Spleen (tissue), 13 donors: ENCODE results near the gene LTBP2. TPM values are rescaled to one million over a fixed set of nuclear protein-coding genes. Genes with fewer than 3 reads are reported as not detected.

Experiments used
- DNase-seq: peaks from one replicate; pipeline ENCODE4 v3.0.0-alpha.2; 2020
- H3K27ac ChIP-seq, 8 donors: fragments of 200-600 bp; sonication (generic) in 7 of 8; 1 replicate in 4 of 8; 2 replicates in 4 of 8; pipeline versions ENCODE4 v1.5.0 to v1.8.0; 2016 to 2021; ENCODE audit warnings: inconsistent platforms in 4 of 8, mild to moderate bottlenecking in 4 of 8, moderate library complexity in 1 of 8
- H3K27me3 ChIP-seq, 7 donors: fragments of 200-600 bp; sonication (generic) in 6 of 7; replicated peaks in 1 of 7; 1 replicate in 4 of 7; 2 replicates in 3 of 7; pipeline versions ENCODE4 v1.5.0 to v1.8.0; 2016 to 2021; ENCODE audit warnings: inconsistent platforms in 3 of 7, mild to moderate bottlenecking in 1 of 7
- H3K36me3 ChIP-seq, 6 donors: fragments of 200-600 bp; sonication (generic) in 5 of 6; 1 replicate in 4 of 6; 2 replicates in 2 of 6; pipeline versions ENCODE4 v1.5.0 to v1.8.0; 2016 to 2021; ENCODE audit warnings: inconsistent platforms in 2 of 6
- H3K4me1 ChIP-seq, 6 donors: fragments of 200-600 bp; sonication (generic) in 5 of 6; 1 replicate in 3 of 6; 2 replicates in 3 of 6; pipeline versions ENCODE4 v1.5.0 to v1.8.0; 2016 to 2021; ENCODE audit warnings: inconsistent platforms in 3 of 6
- H3K4me3 ChIP-seq, 8 donors: fragments of 200-600 bp; sonication (generic) in 7 of 8; 1 replicate in 4 of 8; 2 replicates in 4 of 8; pipeline versions ENCODE4 v1.5.0 to v1.8.0; 2016 to 2021; ENCODE audit warnings: inconsistent platforms in 4 of 8, mild to moderate bottlenecking in 4 of 8, moderate library complexity in 2 of 8
- H3K9me3 ChIP-seq, 8 donors: fragments of 200-600 bp; sonication (generic) in 7 of 8; 1 replicate in 4 of 8; 2 replicates in 4 of 8; pipeline versions ENCODE4 v1.5.0 to v1.8.0; 2016 to 2021; ENCODE audit warnings: inconsistent platforms in 4 of 8
- CTCF ChIP-seq, 11 experiments: fragments of 200-600 bp in 7 of 11; fragments of 450-650 bp in 4 of 11; sonication (generic) in 4 of 11; IDR thresholded peaks in 8 of 11; conservative IDR thresholded peaks in 3 of 11; 1 replicate in 7 of 11; 2 replicates in 4 of 11; pipeline versions ENCODE4 v1.4.0 to v1.8.0; 2016 to 2021; ENCODE audit warnings: antibody characterized with exemption in 11 of 11, inconsistent platforms in 4 of 11, mild to moderate bottlenecking in 1 of 11
- POLR2A ChIP-seq, 3 donors: fragments of 450-650 bp; IDR thresholded peaks; one replicate each; pipeline ENCODE4 v1.5.1; 2017; ENCODE audit warnings: antibody characterized with exemption in 3 of 3, mild to moderate bottlenecking in 1 of 3
- POLR2AphosphoS5 ChIP-seq, 3 donors: sonication (generic); formaldehyde crosslinking; IDR thresholded peaks; one replicate each; pipeline ENCODE4 v1.5.1; 2017; ENCODE audit warnings: antibody characterized with exemption in 3 of 3
- WGBS, 5 donors: extraction: QIAGEN DNeasy Blood & Tissue Kit in 3 of 5; methylation state at CpG; one replicate each; pipeline versions ENCODE4 v1.1.5 to v1.1.7; 2013 to 2018; 5-methylcytosine and 5-hydroxymethylcytosine counted together
- intact Hi-C: fragments of 100-400 bp; cut with DNase I; formaldehyde crosslinking; loops from one replicate; pipeline ENCODE4 v1.15.0; 2023; ENCODE audit warnings: low total_unique reads
- long read RNA-seq, 2 donors: transcript quantifications; one replicate each; lab custom pipeline, GENCODE V29; 2026
- polyA plus RNA-seq, 3 donors: library from polyadenylated mRNA; stranded (reverse); fragments of 200-250 nt; gene quantifications; one replicate each; pipeline ENCODE4 v1.2.1, GENCODE V29; 2013
- total RNA-seq, 7 donors: library from RNA; depleted of rRNA in 3 of 7; stranded (reverse); fragments of >200 nt in 3 of 7; fragmentation: NEBNext Ultra II Directional in 4 of 7; extraction: Animal tissue kit (Norgen Biotek cat#: 25700) in 4 of 7; gene quantifications; one replicate each; pipeline versions ENCODE4 v1.1.0 to v1.2.1, GENCODE V29; 2016 to 2021
- donor health status: healthy with polysubstance abuse.
- donor health status: DM: no; HTN: no; CAD: no; lungs with moderate emphysema.
- donor health status: DM: no; HTN: no; CAD: no.
- donor health status: Bipolar disorder and iron deficiency.
- donor health status: healthy.
- donor health status: DM: no; HTN: no; CAD: no.
- donor health status: DM: yes; HTN: yes; CAD: no.

The LTBP2 gene
- total RNA-seq: 10 to 100 TPM in 1 of 7 donors, 1 to 10 TPM in 6; 4.3 to 10.7 (median 6.3) TPM
- 1 to 10 TPM; 3.4 to 6.7 (median 4.2) TPM for polyA plus RNA-seq
- long read RNA-seq, donor 1: 0 reads
- long read RNA-seq, donor 2: 0 reads

GRCh38 chr14:74611650-74612349 is at the start of gene LTBP2:
TSS of gene LTBP2 (minus strand) at chr14:74612237. CDS start at chr14:74611944, 293 bp downstream.
- whole genome bisulfite sequencing, 5 donors: 1 to 3% (median 2%) methylated on average over 37 to 70 of the region's 70 CpGs
- H3K4me1 ChIP-seq: peaks cover 13 to 71% (median 46%) of the 10 kb centered on the region in 6 donors
- no peak for TF ChIP-seq POLR2A (IDR thresholded peaks at IDR 0.05)
- no peak for TF ChIP-seq CTCF (IDR thresholded peaks at IDR 0.05 in 8 of 11, conservative IDR thresholded peaks at IDR 0.05 in 3 of 11)
- no peak for TF ChIP-seq POLR2AphosphoS5 (IDR thresholded peaks at IDR 0.05)
- intact Hi-C loops: loop anchor here (5.0 to 10.0 kb wide), 2 partner anchors 109 to 193 kb away; no protein-coding TSS in a partner anchor
- H3K9me3 ChIP-seq: no peaks in the 10 kb centered on the region
- H3K36me3 ChIP-seq: no peaks in the 10 kb centered on the region
- H3K27ac ChIP-seq: peak within 1 kb of the TSS in 3 of 8 donors; percentile 55 to 74 (median 57)
- peak within 1 kb of the TSS; percentile 66 to 96 (median 80) for H3K4me3 ChIP-seq
- peak; percentile 86 for DNase-seq
- peaks cover 0 to 40% (median 18%) of the 10 kb centered on the region in 7 donors for H3K27me3 ChIP-seq

- Histone ChIP-seq H3K4me3 (no peak overlapping the region), H3K4me1 (peaks cover 0 to 8% (median 0%) of the 10 kb centered on the region in 6 donors), H3K36me3 (peaks cover 4 to 97% (median 51%) of the 10 kb centered on the region in 6 donors)
These were observed 48.8 kb upstream of the LTBP2 start for GRCh38 chr14:74660863-74661262.

GRCh38 chr14:74660167-74660566 is 48.1 kb upstream of the LTBP2 start:
- DNase-seq: no peak
- 72 to 97% (median 82%) methylated on average over 3 of the region's 3 CpGs for WGBS, 5 donors
- peaks cover 0 to 10% (median 3%) of the 10 kb centered on the region in 6 donors for H3K4me1 ChIP-seq
- peaks cover 4 to 97% (median 49%) of the 10 kb centered on the region in 6 donors for H3K36me3 ChIP-seq
- no peak overlapping the region for H3K27ac ChIP-seq
- intact Hi-C loops: no loop called here
- H3K27me3 ChIP-seq: no peaks in the 10 kb centered on the region
- H3K9me3 ChIP-seq: no peaks in the 10 kb centered on the region
- H3K4me3 ChIP-seq: no peak overlapping the region
- TF ChIP-seq POLR2AphosphoS5 (IDR thresholded peaks at IDR 0.05) (no peak), POLR2A (IDR thresholded peaks at IDR 0.05) (no peak), CTCF (IDR thresholded peaks at IDR 0.05 in 8 of 11, conservative IDR thresholded peaks at IDR 0.05 in 3 of 11) (no peak)

More at GRCh38 chr14:74660863-74661262, 48.8 kb upstream of the LTBP2 start:
- DNase-seq: no peak
- TF ChIP-seq POLR2AphosphoS5 (IDR thresholded peaks at IDR 0.05) (no peak), POLR2A (IDR thresholded peaks at IDR 0.05) (no peak), CTCF (IDR thresholded peaks at IDR 0.05 in 8 of 11, conservative IDR thresholded peaks at IDR 0.05 in 3 of 11) (no peak)
- Histone ChIP-seq H3K9me3 (no peaks in the 10 kb centered on the region), H3K27me3 (no peaks in the 10 kb centered on the region), H3K27ac (no peak overlapping the region)
- WGBS, 5 donors: 77 to 87% (median 84%) methylated on average over 5 of the region's 5 CpGs
- intact Hi-C loops: no loop called here

GRCh38 chr14:74658535-74659131 is 46.6 kb upstream of the LTBP2 start:
- intact Hi-C loops: no loop called here
- no peaks in the 10 kb centered on the region for H3K9me3 ChIP-seq
- H3K4me1 ChIP-seq: peaks cover 0 to 13% (median 4%) of the 10 kb centered on the region in 6 donors
- DNase-seq: no peak
- TF ChIP-seq POLR2A (IDR thresholded peaks at IDR 0.05) (no peak), CTCF (IDR thresholded peaks at IDR 0.05 in 8 of 11, conservative IDR thresholded peaks at IDR 0.05 in 3 of 11) (no peak), POLR2AphosphoS5 (IDR thresholded peaks at IDR 0.05) (no peak)
- no peak overlapping the region for H3K27ac ChIP-seq
- 93 to 100% (median 94%) methylated on average over 1 of the region's 1 CpG for WGBS, 5 donors
- no peaks in the 10 kb centered on the region for H3K27me3 ChIP-seq
- peaks cover 4 to 91% (median 39%) of the 10 kb centered on the region in 6 donors for H3K36me3 ChIP-seq
- no peak overlapping the region for H3K4me3 ChIP-seq
